ENCODE results near the gene ADAMTS12.

Gene ADAMTS12

DNA sequence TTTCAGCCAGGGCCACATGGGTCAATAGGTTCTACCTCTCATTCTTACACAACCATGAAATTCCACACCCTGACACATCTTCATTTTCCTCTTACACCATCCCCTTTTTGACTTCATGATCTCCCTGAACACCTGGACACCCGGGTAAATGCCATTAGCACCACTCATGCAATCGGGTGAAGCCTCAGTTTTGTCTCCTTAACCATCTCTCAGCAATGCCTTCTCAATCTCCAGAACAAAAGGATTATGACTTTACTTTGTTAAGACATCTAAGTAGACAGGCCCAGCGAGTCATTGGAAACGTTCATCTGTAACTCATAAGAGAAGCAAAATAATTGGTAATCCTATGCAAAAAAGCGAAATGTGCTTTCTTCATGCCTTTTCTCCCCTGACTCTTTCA, 49.9 kb downstream of the ADAMTS12 start:
- DNase-seq (ENCODE audit: low read depth): no peak

GRCh38 chr5:33840927-33841547, 50.8 kb downstream of the ADAMTS12 start:
- no peak for DNase-seq (ENCODE audit: low read depth)

- DNase-seq (ENCODE audit: low read depth): no peak
These were observed 54.5 kb downstream of the ADAMTS12 start for GRCh38 chr5:33837301-33837700.

DNA sequence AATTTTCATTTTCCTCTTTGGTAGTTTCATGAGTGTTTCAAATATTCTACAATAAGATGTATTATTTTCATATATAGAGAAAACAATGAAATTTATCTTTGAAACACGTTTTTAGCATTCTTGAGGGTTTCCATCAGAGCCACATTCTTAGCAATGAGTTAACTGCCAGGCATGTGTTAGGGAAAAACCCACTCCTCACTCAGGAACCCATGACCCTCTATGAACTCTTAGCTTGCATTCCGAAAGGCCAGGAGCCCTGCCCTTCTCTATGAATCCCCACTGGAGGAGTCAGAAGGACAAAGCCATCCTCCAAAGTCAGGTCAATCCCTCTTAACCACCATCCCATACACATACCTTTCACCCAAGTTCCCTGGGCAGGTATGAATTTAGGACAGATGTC, 57.5 kb downstream of the ADAMTS12 start:
- peak; percentile 76 for DNase-seq (ENCODE audit: low read depth)

GRCh38 chr5:33833237-33833575, 58.6 kb downstream of the ADAMTS12 start:
- no peak for DNase-seq (ENCODE audit: low read depth)

GRCh38 chr5:33832404-33833236, 59.2 kb downstream of the ADAMTS12 start:
- no peak for DNase-seq (ENCODE audit: low read depth)

DNA sequence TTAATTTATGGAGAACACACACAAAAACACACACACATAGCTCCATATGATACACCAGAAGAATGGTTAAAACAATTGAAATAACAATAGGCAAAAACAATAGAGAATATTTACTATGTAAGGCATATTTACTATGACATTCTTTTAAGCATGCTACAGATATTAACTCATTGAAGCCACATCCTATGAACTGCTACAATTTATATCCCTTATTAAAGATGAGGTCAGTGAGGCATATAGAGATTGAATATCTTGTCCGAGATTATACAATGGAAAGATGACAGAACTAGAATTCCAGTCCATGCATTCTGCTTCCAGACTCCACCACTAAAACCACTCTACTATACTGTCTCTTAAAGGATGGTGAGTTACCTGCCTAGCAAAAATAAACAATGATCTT, 60.7 kb downstream of the ADAMTS12 start:
- DNase-seq (ENCODE audit: low read depth): no peak

- no peak for DNase-seq (ENCODE audit: low read depth)
These were observed 62.4 kb downstream of the ADAMTS12 start for GRCh38 chr5:33829430-33829829.

GRCh38 chr5:33828626-33829308, 63.0 kb downstream of the ADAMTS12 start:
- peak; percentile 32 for DNase-seq (ENCODE audit: low read depth)

GRCh38 chr5:33827885-33828284, 63.9 kb downstream of the ADAMTS12 start:
- DNase-seq (ENCODE audit: low read depth): peak; percentile 40

DNA sequence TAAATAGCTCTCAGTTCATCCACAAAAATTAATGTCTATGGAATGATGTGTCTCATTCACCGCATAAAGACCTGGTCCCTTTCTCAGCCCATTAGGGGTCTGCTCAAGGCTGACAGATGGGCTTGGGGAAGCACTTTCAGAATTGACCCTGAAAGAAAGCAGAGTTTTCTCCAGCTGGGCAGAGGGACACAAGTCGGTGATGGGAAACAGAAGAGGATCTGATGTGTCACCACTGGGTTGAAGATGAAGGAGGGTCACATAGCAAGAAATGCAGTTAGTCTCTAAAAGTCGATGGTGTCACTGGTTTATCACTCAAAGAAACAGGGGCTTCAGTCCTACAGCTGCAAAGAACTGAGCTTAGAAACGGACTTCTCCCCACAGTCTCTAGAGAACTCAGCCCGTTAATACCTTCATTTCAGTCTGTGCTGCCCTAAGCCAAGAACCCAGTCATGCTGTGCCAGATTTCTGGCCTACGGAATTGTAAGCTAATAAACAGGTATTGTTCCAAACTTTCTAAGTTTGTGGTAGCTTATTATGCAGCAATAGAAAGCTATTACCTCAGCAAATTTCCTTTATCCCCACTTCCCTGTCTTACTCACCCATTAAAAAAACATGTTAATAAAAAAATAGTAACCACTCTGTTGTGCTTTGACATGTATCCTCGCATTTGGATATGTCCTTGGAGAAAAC, 64.6 kb downstream of the ADAMTS12 start:
- DNase-seq (ENCODE audit: low read depth): no peak

DNA sequence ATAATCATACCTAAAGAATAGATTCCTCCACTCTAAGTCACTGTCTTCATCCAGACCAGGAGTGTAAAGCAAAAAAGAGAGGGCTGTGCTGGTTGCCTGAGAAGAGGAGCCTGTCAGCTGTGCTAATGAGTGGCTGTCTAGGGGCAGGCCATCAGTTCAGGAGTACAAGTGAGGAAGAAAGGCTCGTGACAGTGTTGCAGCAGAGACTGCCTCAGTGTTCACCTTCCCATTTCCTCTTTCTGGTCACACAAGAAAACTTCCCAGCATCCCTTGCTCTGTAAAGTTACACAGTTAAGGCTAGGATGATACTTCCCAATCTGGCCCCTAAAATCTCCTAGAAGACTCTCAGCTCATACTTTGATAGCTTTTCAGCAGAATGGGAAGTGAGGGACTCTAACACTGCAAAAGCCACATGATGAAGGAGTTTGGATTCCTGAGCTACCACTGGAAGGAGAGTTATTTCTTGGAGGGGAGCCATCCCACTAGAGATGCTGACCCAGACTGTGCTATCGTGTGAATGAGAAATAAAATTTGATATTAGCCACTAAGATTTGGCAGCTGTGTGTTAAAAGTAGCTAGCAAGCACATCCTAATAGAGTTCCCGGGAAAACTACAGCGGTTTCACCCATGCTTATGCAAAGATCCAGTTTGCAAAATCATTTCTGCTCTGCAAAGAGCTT, 67.1 kb downstream of the ADAMTS12 start:
- DNase-seq (ENCODE audit: low read depth): peak; percentile 89

- DNase-seq (ENCODE audit: low read depth): no peak
These were observed 74.5 kb downstream of the ADAMTS12 start for GRCh38 chr5:33817301-33817700.

GRCh38 chr5:33816791-33817190, 75.0 kb downstream of the ADAMTS12 start:
- DNase-seq (ENCODE audit: low read depth): no peak

GRCh38 chr5:33812746-33813145, 79.0 kb downstream of the ADAMTS12 start:
- DNase-seq (ENCODE audit: low read depth): no peak

DNA sequence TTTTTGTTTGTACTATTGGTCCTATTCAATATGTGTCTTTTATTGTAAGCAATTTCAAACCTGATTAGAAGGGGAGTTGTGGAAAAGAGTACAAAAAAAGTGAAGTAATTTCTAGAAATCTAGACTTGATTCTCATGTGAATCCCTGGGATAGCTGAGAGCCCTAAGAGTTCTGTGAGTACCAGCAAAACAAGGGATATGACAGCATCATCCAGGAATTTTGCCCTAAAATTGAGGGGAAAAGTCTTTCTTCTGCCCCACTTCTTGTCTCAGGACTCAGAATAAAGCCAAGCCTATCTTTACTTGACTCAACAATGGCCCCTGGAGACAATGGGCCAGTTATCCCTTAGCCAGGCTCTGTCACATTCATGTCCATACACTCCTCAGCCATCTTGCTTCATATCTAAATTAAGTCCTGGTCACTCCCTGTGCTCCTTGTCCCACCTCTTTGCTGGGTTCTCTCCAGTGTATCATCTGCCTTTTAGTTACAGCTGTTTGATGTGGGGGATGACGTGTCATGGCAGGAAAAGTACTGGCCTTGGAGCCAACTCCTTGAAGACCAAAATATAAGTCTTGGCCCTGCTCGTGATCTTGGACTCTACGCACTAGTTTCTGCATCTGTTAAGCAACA, 81.2 kb downstream of the ADAMTS12 start:
- no peak for DNase-seq (ENCODE audit: low read depth)

DNA sequence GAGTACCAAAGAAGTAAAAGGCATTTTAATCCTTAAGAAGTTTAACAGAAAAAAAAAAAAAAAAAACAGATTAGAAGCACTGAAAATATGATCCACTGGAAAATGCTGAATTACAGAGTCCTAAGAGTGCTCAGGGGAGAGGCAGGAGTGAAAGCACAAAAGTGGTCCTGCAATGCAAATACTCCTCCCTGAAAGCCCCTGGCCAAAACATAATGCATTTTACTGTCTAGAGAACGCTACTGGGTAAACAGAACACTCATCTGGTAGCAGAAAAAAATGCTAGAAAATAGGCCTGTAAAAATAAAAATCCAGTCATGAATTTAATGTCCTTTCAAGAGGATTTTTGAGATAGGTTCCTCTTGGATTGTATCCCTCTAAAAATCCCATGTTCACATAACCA, 81.9 kb downstream of the ADAMTS12 start:
- DNase-seq (ENCODE audit: low read depth): no peak

DNA sequence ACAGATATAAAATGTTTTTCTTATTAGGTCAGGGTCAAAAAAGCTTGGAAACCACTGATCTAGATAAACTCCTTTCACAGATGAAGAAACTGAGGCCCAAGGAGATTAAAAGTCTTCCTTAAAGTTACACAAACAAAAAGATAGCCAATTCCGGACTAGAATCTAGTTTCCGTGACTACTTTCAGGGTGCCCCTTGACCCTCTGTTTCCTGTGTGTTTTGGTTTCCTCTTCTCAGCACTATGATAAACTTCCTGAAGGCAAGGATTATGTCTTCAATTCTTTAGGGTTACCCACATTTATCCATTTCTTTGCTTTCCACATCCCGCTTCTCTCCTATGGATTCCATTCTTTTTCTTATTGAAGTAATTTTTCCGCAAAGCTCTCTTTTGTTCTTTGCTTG, 83.1 kb downstream of the ADAMTS12 start:
- no peak for DNase-seq (ENCODE audit: low read depth)

DNA sequence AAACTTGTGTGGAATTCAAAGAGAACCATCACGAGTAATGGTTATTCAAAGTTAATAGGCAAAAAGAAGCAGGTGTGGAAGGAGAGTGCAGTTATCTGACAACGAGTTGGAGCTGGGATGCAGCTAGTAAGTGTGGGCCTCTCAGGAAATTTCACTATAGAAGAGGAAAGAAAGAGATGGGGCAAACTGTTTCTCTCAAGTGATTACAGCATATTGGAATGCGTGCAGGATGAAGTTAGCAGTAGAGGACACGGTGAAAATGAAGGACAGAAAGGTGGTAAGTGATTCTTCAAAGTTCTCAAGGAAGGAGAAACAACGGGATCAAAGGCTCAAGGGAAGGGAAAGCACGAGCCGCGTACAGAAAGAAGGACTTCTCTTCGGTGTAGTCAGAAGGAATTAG, 84.0 kb downstream of the ADAMTS12 start:
- peak; percentile 59 for DNase-seq (ENCODE audit: low read depth)

DNA sequence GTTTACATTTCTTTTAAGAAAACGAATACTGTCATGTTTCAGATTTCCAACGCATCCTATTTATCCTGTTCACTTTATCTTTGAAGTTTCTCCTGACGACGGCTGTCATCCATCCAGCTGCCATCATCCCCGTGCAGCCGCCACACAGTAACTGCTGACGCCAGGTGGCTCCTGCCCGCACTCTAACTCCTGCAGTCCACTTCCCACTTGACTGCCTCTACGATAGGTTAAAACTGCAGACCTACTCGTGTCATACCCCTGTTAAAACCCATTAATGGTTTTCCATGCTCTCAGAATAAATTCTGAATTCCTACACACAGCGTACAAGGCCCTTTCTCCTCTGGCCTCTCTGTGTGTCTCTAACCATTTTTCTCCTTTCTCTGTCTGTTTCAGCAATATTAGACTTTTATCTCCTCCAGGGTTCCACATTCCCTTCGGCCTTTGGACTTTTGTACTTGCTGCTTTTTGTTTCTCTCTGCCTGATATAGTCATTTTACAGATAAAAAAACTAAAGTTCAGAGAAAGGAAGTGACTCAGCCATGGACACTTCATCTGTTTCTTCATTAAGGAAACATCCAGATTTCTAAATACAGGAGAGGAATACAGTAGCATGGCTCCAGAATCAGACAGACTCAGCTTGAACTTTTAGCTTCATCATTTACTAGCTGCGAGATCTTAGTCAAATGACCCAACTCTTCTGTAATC, 84.9 kb downstream of the ADAMTS12 start:
- peak; percentile 88 for DNase-seq (ENCODE audit: low read depth)

- no peak for DNase-seq (ENCODE audit: low read depth)
These were observed 90.5 kb downstream of the ADAMTS12 start for GRCh38 chr5:33801292-33801691.
